Hepatocyte (in vitro differentiated cells): Measurements from ENCODE around the gene ZFHX3.

ENCODE experiments used
- EZH2 ChIP-seq: fragments of 200-600 bp; sonication (generic); IDR thresholded peaks from 2 replicates; pipeline ENCODE4 v1.6.1; 2016; ENCODE audit warnings: antibody characterized with exemption, mild to moderate bottlenecking, borderline replicate concordance
- EZH2phosphoT487 ChIP-seq: fragments of 200-600 bp; sonication (generic); IDR thresholded peaks from one replicate; pipeline ENCODE4 v1.6.1; 2018; ENCODE audit warnings: antibody characterized with exemption, mild to moderate bottlenecking, low read depth, moderate library complexity; ENCODE audit not compliant: unreplicated experiment, severe bottlenecking
- TF ChIP-seq, protein P1 (sequence below): fragments of 200-600 bp; sonication (generic); IDR thresholded peaks from 2 replicates; pipeline ENCODE4 v1.5.1; 2016; ENCODE audit warnings: antibody characterized with exemption, mild to moderate bottlenecking; ENCODE audit not compliant: poor library complexity

DNA sequence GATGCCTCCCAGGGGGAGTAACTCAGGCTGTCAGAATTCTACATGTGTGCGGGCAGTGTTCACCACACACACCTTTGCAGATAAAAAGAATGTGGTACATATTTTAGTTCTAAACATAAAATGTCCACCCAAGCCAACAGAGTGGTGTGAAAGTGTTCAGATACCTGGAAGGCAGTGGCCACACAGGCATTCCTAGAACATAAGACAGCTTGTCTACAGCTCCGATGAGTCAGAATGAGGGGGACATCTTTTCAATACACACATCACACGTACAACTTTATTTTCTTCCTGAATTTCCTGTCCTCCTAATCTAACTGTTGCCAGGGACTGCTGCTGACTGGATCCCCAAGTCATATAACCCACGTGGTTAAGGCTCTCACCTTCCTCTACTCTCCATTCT lies 142.3 kb downstream of the ZFHX3 start:
- TF ChIP-seq EZH2 (no peak), EZH2phosphoT487 (no peak)
- TF ChIP-seq, protein P1, sequence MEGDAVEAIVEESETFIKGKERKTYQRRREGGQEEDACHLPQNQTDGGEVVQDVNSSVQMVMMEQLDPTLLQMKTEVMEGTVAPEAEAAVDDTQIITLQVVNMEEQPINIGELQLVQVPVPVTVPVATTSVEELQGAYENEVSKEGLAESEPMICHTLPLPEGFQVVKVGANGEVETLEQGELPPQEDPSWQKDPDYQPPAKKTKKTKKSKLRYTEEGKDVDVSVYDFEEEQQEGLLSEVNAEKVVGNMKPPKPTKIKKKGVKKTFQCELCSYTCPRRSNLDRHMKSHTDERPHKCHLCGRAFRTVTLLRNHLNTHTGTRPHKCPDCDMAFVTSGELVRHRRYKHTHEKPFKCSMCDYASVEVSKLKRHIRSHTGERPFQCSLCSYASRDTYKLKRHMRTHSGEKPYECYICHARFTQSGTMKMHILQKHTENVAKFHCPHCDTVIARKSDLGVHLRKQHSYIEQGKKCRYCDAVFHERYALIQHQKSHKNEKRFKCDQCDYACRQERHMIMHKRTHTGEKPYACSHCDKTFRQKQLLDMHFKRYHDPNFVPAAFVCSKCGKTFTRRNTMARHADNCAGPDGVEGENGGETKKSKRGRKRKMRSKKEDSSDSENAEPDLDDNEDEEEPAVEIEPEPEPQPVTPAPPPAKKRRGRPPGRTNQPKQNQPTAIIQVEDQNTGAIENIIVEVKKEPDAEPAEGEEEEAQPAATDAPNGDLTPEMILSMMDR, result no peak
